Heart left ventricle (tissue), 13 donors: Measurements from ENCODE around the gene KSR2.

ENCODE experiments used
- POLR2A ChIP-seq, 2 donors: fragments of 450-650 bp; IDR thresholded peaks; one replicate each; pipeline ENCODE4 v1.6.1; 2017; ENCODE audit warnings: antibody characterized with exemption in 2 of 2, mild to moderate bottlenecking in 2 of 2, moderate library complexity in 2 of 2
- TF ChIP-seq, protein P1 (sequence below), 12 donors: fragments of 200-600 bp; sonication (generic) in 4 of 12; IDR thresholded peaks; one replicate each; pipeline versions ENCODE4 v1.5.0 to v1.8.0; 2018 to 2022; ENCODE audit warnings: antibody characterized with exemption in 12 of 12, mild to moderate bottlenecking in 5 of 12
- donor health status: ischemic (EF 13 %, LVEDD 7.1; RV severe dilation, severe dysfunction).
- donor health status: DM: no; HTN: yes; CAD: no.
- donor health status: DM: no; HTN: no; CAD: no.
- donor health status: ischemic (EF 25% LVEDD 6.9; RV normal size, moderate dysfunction).
- donor health status: ischemic (EF 25% LVEDD 5.7; RV mildly dilated, moderate dysfunction).
- donor health status: ischemic (EF 35%, LVEDD 5.7; RV mildly dilated, moderate dysfunction).
- donor health status: nonischemic (EF 11% LVEDD 7.7; RV severe dilation, severe dysfunction).
- donor health status: DM: yes; HTN: yes; CAD: no.
- donor health status: PGD.
- donor health status: ischemic (EF 29% LVEDD 5.4; RV normal size, mild dysfunction).
- donor health status: nonischemic (EF 23%, LVEDD 6.1; RV moderate dilation, normal function).

DNA sequence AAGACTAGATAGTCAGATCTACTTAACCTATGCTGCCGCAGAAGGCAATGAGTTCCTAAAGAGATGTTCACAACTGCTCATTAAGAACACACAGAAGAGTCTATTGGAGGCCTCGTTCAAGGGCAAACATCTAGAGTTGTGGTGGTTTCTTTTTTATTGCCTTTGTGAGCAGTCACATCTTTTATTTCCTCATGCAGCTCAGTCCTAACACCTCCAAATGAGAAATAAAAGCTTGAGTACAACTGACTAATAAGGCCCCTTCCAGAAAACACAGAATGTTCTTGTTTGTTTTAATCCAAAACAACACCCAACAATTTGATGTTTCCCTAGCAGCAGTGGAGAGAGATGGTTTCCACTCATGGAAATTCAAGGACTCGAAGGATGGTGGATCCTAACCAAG, 483.9 kb downstream of the KSR2 start:
- TF ChIP-seq, protein P1, sequence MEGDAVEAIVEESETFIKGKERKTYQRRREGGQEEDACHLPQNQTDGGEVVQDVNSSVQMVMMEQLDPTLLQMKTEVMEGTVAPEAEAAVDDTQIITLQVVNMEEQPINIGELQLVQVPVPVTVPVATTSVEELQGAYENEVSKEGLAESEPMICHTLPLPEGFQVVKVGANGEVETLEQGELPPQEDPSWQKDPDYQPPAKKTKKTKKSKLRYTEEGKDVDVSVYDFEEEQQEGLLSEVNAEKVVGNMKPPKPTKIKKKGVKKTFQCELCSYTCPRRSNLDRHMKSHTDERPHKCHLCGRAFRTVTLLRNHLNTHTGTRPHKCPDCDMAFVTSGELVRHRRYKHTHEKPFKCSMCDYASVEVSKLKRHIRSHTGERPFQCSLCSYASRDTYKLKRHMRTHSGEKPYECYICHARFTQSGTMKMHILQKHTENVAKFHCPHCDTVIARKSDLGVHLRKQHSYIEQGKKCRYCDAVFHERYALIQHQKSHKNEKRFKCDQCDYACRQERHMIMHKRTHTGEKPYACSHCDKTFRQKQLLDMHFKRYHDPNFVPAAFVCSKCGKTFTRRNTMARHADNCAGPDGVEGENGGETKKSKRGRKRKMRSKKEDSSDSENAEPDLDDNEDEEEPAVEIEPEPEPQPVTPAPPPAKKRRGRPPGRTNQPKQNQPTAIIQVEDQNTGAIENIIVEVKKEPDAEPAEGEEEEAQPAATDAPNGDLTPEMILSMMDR (IDR thresholded peaks at IDR 0.05), result no peak
- no peak for TF ChIP-seq POLR2A (IDR thresholded peaks at IDR 0.05)
